Osteoblast (primary cell): ENCODE data around the gene SLC23A2. TPM values are rescaled to one million over a fixed set of nuclear protein-coding genes. Genes with fewer than 3 reads are reported as not detected.

Source experiments
- DNase-seq: peaks from one replicate; pipeline ENCODE4 v3.0.0; 2011; ENCODE audit warnings: low spot score, mixed read lengths; ENCODE audit not compliant: insufficient read length; ENCODE audit errors: missing footprints
- H2AFZ ChIP-seq: 2 replicates; pipeline ENCODE4 v1.6.0; 2011; ENCODE audit warnings: mild to moderate bottlenecking, low read length
- H3K27ac ChIP-seq: 2 replicates; pipeline ENCODE4 v1.5.1; 2011; ENCODE audit warnings: mild to moderate bottlenecking, low read depth, low read length, moderate library complexity
- H3K27me3 ChIP-seq: 2 replicates; pipeline ENCODE4 v1.6.0; 2012; ENCODE audit warnings: mild to moderate bottlenecking, control low read depth, inconsistent platforms, low read length, moderate library complexity; ENCODE audit not compliant: insufficient read depth
- H3K36me3 ChIP-seq: 2 replicates; pipeline ENCODE4 v1.5.1; 2011; ENCODE audit warnings: mild to moderate bottlenecking, low read length, control low read depth, moderate library complexity; ENCODE audit not compliant: insufficient read depth
- H3K4me1 ChIP-seq: 2 replicates; pipeline ENCODE4 v1.5.1; 2011; ENCODE audit warnings: mild to moderate bottlenecking, low read length, control low read depth, moderate library complexity; ENCODE audit not compliant: insufficient read depth
- H3K4me2 ChIP-seq: 2 replicates; pipeline ENCODE4 v1.6.0; 2011; ENCODE audit warnings: mild to moderate bottlenecking, low read length; ENCODE audit not compliant: insufficient read depth
- H3K4me3 ChIP-seq: fragments of 200-600 bp; sonication (generic); 3 replicates; pipeline ENCODE4 v1.5.1; 2012; ENCODE audit warnings: mild to moderate bottlenecking, low read length, inconsistent platforms; ENCODE audit not compliant: insufficient read depth
- H3K79me2 ChIP-seq: 2 replicates; pipeline ENCODE4 v1.6.0; 2012; ENCODE audit warnings: mild to moderate bottlenecking, low read length, control low read depth, inconsistent platforms; ENCODE audit not compliant: insufficient read depth
- H3K9me3 ChIP-seq: 2 replicates; pipeline ENCODE4 v1.5.1; 2011; ENCODE audit warnings: low read depth, low read length, control low read depth
- H4K20me1 ChIP-seq: 2 replicates; pipeline ENCODE4 v1.6.0; 2012; ENCODE audit warnings: mild to moderate bottlenecking, low read length, control low read depth; ENCODE audit not compliant: insufficient read depth
- CTCF ChIP-seq: IDR thresholded peaks from 2 replicates; pipeline ENCODE4 v1.5.1; 2011; ENCODE audit warnings: mild to moderate bottlenecking, low read depth, low read length, moderate library complexity; ENCODE audit errors: extremely low read depth
- total RNA-seq: library from RNA; depleted of rRNA; stranded (reverse); fragments of >200 nt; gene quantifications from 2 replicates; pipeline ENCODE4 v1.2.3, GENCODE V29; 2012

The SLC23A2 gene
- total RNA-seq, 1 donor, result 20.6 TPM

DNA sequence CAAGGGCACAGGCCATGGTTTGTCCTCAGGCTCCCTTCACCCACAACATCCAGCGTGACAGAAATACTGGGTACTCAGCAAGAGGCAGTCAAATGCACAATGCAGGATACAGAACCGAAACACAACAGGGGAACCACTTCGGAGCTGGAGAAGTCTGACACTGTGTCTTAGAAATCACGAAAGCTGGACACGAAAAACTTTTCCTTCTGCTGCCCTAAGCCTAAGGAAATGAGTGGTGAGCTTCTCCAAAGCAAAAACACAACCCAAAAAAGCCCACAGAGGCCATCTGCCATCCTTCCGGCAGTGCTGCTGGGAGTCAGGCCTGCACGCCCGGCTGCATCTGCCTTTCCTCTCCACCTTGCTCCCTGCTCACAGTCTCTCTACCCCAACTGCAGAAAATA, 106.3 kb downstream of the SLC23A2 start:
- Histone ChIP-seq H3K27me3 (no peaks in the 10 kb centered on the region), H3K79me2 (no peaks in the 10 kb centered on the region), H2AFZ (no peak overlapping the region), H3K27ac (no peak overlapping the region), H3K36me3 (no peaks in the 10 kb centered on the region), H4K20me1 (peaks cover 23% of the 10 kb centered on the region), H3K4me2 (no peak overlapping the region), H3K9me3 (no peaks in the 10 kb centered on the region), H3K4me1 (peaks cover 12% of the 10 kb centered on the region), H3K4me3 (no peak overlapping the region)
- no peak for TF ChIP-seq CTCF
- no peak for DNase-seq

DNA sequence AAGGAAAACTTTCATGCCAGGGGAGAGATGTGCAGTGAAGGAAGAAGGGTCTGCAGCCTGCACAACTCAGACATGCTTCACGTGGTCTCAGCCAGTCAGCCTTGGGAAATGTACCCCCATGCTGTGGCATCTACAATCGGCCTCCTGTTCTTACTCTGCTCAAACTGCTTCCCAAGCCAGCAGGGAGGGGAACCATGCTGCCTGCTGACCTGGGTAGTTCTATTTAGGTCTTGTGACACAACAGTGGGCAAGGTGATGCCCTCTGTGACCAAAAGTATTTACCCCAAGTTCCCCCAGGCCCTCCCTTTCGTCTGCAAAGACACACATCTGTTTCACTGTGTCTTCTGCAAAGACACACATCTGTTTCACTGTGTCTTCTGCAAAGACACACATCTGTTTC, 106.9 kb downstream of the SLC23A2 start:
- Histone ChIP-seq H3K9me3 (no peaks in the 10 kb centered on the region), H3K4me1 (peaks cover 12% of the 10 kb centered on the region), H2AFZ (no peak overlapping the region), H3K4me3 (no peak overlapping the region), H3K27ac (no peak overlapping the region), H3K79me2 (no peaks in the 10 kb centered on the region), H4K20me1 (peaks cover 23% of the 10 kb centered on the region), H3K27me3 (no peaks in the 10 kb centered on the region), H3K36me3 (no peaks in the 10 kb centered on the region), H3K4me2 (no peak overlapping the region)
- no peak for DNase-seq
- no peak for TF ChIP-seq CTCF

DNA sequence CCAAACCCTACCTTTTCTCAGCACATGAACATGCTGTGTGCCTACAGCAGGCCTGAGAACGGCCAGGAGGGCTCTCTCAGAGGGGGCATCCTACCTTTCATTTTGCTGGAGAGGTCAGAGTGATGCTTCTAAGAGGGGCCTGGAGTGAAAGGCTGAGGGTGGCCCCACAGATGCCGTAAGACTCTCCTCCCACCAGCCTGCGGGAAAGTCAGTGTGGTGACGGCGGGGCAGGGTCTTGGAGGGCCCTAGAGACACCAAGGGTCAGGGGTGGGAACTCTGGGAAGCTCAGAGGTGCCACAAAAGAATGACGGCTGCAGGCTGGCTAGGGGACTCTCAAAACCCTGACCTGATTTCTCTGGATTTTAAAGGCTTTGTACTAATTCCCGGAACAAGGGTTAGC, 107.6 kb downstream of the SLC23A2 start:
- Histone ChIP-seq H3K4me3 (no peak overlapping the region), H3K79me2 (no peaks in the 10 kb centered on the region), H2AFZ (no peak overlapping the region), H3K9me3 (no peaks in the 10 kb centered on the region), H3K4me2 (no peak overlapping the region), H3K36me3 (no peaks in the 10 kb centered on the region), H3K27ac (no peak overlapping the region), H3K27me3 (no peaks in the 10 kb centered on the region), H4K20me1 (peaks cover 23% of the 10 kb centered on the region), H3K4me1 (peaks cover 9% of the 10 kb centered on the region)
- DNase-seq, result no peak
- no peak for TF ChIP-seq CTCF

- no peak overlapping the region for H3K4me2 ChIP-seq
- H3K27me3 ChIP-seq, result no peaks in the 10 kb centered on the region
- TF ChIP-seq CTCF, result no peak
- no peak for DNase-seq
- H3K9me3 ChIP-seq, result no peaks in the 10 kb centered on the region
- H2AFZ ChIP-seq, result no peak overlapping the region
- no peaks in the 10 kb centered on the region for H3K79me2 ChIP-seq
- no peaks in the 10 kb centered on the region for H3K4me1 ChIP-seq
- H4K20me1 ChIP-seq, result peaks cover 14% of the 10 kb centered on the region
- H3K27ac ChIP-seq, result no peak overlapping the region
- no peaks in the 10 kb centered on the region for H3K36me3 ChIP-seq
- H3K4me3 ChIP-seq, result no peak overlapping the region
Measured at GRCh38 chr20:4891997-4892396, 109.3 kb downstream of the SLC23A2 start.
